ENCODE measurements around the gene NOSIP.
"Not testable (repeated sequence)": the region's sequence is repeated elsewhere in the genome, so short reads cannot be mapped to it uniquely, and the experiment has no call there.

The NOSIP gene

GRCh38 chr19:49580264-49581006, at the start of gene NOSIP:
TSS of gene NOSIP (minus strand) at chr19:49580556. CDS start at chr19:49560691, 19,865 bp downstream.
- DNase-seq (ENCODE audit: extremely low read depth in 1 of 2, low read depth in 1 of 2): peak; percentile 91 to 95

GRCh38 chr19:49629659-49630058, 49.3 kb upstream of the NOSIP start:
- no peak for DNase-seq (ENCODE audit: extremely low read depth in 1 of 2, low read depth in 1 of 2)

- no peak for DNase-seq (ENCODE audit: extremely low read depth in 1 of 2, low read depth in 1 of 2)
These were observed 45.9 kb upstream of the NOSIP start for GRCh38 chr19:49626226-49626625.

GRCh38 chr19:49624967-49625910, 44.9 kb upstream of the NOSIP start:
- no peak for DNase-seq (ENCODE audit: extremely low read depth in 1 of 2, low read depth in 1 of 2)

- not testable (repeated sequence) for DNase-seq (ENCODE audit: extremely low read depth in 1 of 2, low read depth in 1 of 2)
These were observed 37.5 kb upstream of the NOSIP start for GRCh38 chr19:49617860-49618259.

GRCh38 chr19:49616945-49617344, 36.6 kb upstream of the NOSIP start:
- DNase-seq (ENCODE audit: extremely low read depth in 1 of 2, low read depth in 1 of 2): no peak

GRCh38 chr19:49616532-49616931, 36.2 kb upstream of the NOSIP start:
- DNase-seq (ENCODE audit: extremely low read depth in 1 of 2, low read depth in 1 of 2): no peak

GRCh38 chr19:49615861-49616260, 35.5 kb upstream of the NOSIP start:
- no peak for DNase-seq (ENCODE audit: extremely low read depth in 1 of 2, low read depth in 1 of 2)

GRCh38 chr19:49614096-49614833, 33.9 kb upstream of the NOSIP start:
- DNase-seq (ENCODE audit: extremely low read depth in 1 of 2, low read depth in 1 of 2): no peak

GRCh38 chr19:49613374-49613773, 33.0 kb upstream of the NOSIP start:
- no peak for DNase-seq (ENCODE audit: extremely low read depth in 1 of 2, low read depth in 1 of 2)

- DNase-seq (ENCODE audit: extremely low read depth in 1 of 2, low read depth in 1 of 2): no peak
These were observed 29.2 kb upstream of the NOSIP start for GRCh38 chr19:49609499-49610092.

- no peak for DNase-seq (ENCODE audit: extremely low read depth in 1 of 2, low read depth in 1 of 2)
These were observed 25.2 kb upstream of the NOSIP start for GRCh38 chr19:49605605-49606004.

- DNase-seq (ENCODE audit: extremely low read depth in 1 of 2, low read depth in 1 of 2): no peak
These were observed 22.4 kb upstream of the NOSIP start for GRCh38 chr19:49602806-49603205.

GRCh38 chr19:49601482-49602038, 21.2 kb upstream of the NOSIP start:
- no peak for DNase-seq (ENCODE audit: extremely low read depth in 1 of 2, low read depth in 1 of 2)

- DNase-seq (ENCODE audit: extremely low read depth in 1 of 2, low read depth in 1 of 2): no peak
These were observed 19.3 kb upstream of the NOSIP start for GRCh38 chr19:49599378-49600295.

- no peak for DNase-seq (ENCODE audit: extremely low read depth in 1 of 2, low read depth in 1 of 2)
These were observed 17.3 kb upstream of the NOSIP start for GRCh38 chr19:49597703-49597974.

GRCh38 chr19:49596954-49597702, 16.8 kb upstream of the NOSIP start:
- DNase-seq (ENCODE audit: extremely low read depth in 1 of 2, low read depth in 1 of 2): no peak

GRCh38 chr19:49596407-49596806, 16.1 kb upstream of the NOSIP start:
- no peak for DNase-seq (ENCODE audit: extremely low read depth in 1 of 2, low read depth in 1 of 2)

GRCh38 chr19:49595819-49596404, 15.6 kb upstream of the NOSIP start:
- DNase-seq (ENCODE audit: extremely low read depth in 1 of 2, low read depth in 1 of 2): no peak

Measured in stimulated activated CD8-positive, alpha-beta memory T cell treated with anti-CD3 and anti-CD28 coated beads, Interleukin-7, amount 100 ng/mL, for 48 hours (primary cell).